Measurements from ENCODE around the gene GRM8. TPM values are rescaled to one million over a fixed set of nuclear protein-coding genes. Genes with fewer than 3 reads are reported as not detected.
"Not testable (repeated sequence)": the region's sequence is repeated elsewhere in the genome, so short reads cannot be mapped to it uniquely, and the experiment has no call there.

GRM8 gene
- total and polyA plus RNA-seq, 2 experiments from 2014 or later = 0.92 to 1.3 TPM

DNA sequence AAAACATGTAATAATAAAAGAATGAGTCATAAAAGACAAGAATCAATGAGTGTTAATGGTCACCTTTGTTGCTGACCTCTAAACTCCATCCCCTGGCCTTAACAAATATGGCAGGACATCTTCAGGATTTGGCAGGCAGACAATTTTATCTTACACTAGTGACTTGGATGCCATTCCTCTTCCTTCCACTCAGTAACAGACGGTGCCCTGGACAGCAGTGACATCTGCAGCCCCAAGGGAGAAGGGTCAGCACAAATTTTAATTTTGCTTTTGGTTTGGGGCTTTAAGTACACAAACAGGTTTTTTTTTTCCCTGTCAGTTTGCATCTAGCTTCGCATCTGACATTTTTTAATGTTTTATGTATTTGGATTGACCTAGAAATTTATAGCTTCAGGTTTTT lies 370.8 kb downstream of the GRM8 start:
- H3K27ac ChIP-seq; H3K4me3 ChIP-seq; DNase-seq (ENCODE audit: low read depth in 1 of 2, low spot score in 1 of 2); H3K27me3 ChIP-seq; H3K9me3 ChIP-seq (ENCODE audit: low read depth); H3K36me3 ChIP-seq; H3K4me1 ChIP-seq (ENCODE audit: low read depth): not testable (repeated sequence)

DNA sequence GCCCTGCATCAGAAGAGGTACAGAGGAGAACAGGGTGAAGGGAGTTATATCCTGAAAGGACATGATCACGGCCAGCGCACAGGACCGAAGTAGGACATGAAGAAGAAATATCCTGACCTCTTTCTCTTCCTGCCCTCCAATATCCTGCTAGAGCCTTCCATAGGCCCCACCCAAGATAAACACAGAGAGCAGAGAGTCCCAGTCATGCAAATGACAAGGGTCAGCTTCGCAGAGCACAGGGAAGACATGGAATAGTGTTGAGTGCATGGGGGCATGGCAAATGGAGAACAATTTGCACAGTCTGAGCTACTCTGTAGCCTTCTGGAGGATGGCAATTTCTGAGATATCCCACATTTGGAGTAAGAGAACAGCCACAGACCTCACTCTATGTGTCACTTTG lies 371.4 kb downstream of the GRM8 start:
- H3K36me3 ChIP-seq = no peaks in the 10 kb centered on the region
- H3K4me1 ChIP-seq (ENCODE audit: low read depth) = no peaks in the 10 kb centered on the region
- no peaks in the 10 kb centered on the region for H3K9me3 ChIP-seq (ENCODE audit: low read depth)
- no peak overlapping the region for H3K27ac ChIP-seq
- DNase-seq (ENCODE audit: low read depth in 1 of 2, low spot score in 1 of 2) = no peak
- TF ChIP-seq CTCF (IDR thresholded peaks at IDR 0.05; ENCODE audit: low read depth, low read length) = no peak
- no peaks in the 10 kb centered on the region for H3K27me3 ChIP-seq
- H3K4me3 ChIP-seq = no peak overlapping the region

- DNase-seq (ENCODE audit: low read depth in 1 of 2, low spot score in 1 of 2) = not testable (repeated sequence)
These were observed 376.2 kb downstream of the GRM8 start for GRCh38 chr7:126876536-126876935.

DNA sequence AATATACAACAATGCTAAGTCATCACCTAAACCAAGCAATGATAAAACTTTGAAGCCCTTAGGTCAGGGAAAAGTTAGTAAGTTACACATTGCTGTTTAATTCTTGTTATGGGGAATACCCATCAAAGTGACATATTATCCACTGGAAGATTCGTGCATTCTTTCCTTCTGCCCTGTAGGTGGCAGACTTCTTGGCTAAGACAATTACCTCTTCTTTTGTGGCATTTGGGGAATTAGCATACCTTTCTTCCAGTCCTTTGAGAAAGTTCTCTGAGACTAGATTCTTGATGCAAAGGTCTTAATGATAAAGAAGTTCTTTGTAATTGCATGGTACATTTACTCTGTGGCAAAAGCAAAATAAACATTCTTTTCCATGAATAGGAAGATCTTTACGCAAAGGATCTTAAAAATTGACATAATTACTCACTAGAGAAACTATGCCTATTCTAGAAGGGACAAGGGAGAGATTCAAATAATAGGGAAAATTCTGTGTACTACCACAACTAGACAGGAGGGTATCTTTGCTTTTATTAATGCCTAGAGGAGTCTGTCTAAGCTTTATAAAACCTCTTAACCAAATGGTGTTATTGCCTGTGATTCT lies 395.9 kb downstream of the GRM8 start:
- Histone ChIP-seq H3K4me3 (no peak overlapping the region), H3K27ac (no peak overlapping the region), H3K9me3 (ENCODE audit: low read depth) (no peaks in the 10 kb centered on the region), H3K27me3 (no peaks in the 10 kb centered on the region), H3K36me3 (no peaks in the 10 kb centered on the region), H3K4me1 (ENCODE audit: low read depth) (no peaks in the 10 kb centered on the region)
- peak; percentile 16 for TF ChIP-seq CTCF (IDR thresholded peaks at IDR 0.05; ENCODE audit: low read depth, low read length)
- DNase-seq (ENCODE audit: low read depth in 1 of 2, low spot score in 1 of 2) = peak in 1 of 2 donors; percentile 22

More at GRCh38 chr7:126876536-126876935, 376.2 kb downstream of the GRM8 start:
- not testable (repeated sequence) for H3K27ac ChIP-seq; H3K27me3 ChIP-seq; H3K9me3 ChIP-seq (ENCODE audit: low read depth); H3K4me3 ChIP-seq; H3K4me1 ChIP-seq (ENCODE audit: low read depth); H3K36me3 ChIP-seq

GRCh38 chr7:126845331-126845730 lies 407.4 kb downstream of the GRM8 start:
- H3K4me3 ChIP-seq = no peak overlapping the region
- no peaks in the 10 kb centered on the region for H3K4me1 ChIP-seq (ENCODE audit: low read depth)
- no peaks in the 10 kb centered on the region for H3K27me3 ChIP-seq
- no peaks in the 10 kb centered on the region for H3K36me3 ChIP-seq
- TF ChIP-seq CTCF (IDR thresholded peaks at IDR 0.05; ENCODE audit: low read depth, low read length) = no peak
- no peak for DNase-seq (ENCODE audit: low read depth in 1 of 2, low spot score in 1 of 2)
- H3K27ac ChIP-seq = no peak overlapping the region
- H3K9me3 ChIP-seq (ENCODE audit: low read depth) = no peaks in the 10 kb centered on the region

DNA sequence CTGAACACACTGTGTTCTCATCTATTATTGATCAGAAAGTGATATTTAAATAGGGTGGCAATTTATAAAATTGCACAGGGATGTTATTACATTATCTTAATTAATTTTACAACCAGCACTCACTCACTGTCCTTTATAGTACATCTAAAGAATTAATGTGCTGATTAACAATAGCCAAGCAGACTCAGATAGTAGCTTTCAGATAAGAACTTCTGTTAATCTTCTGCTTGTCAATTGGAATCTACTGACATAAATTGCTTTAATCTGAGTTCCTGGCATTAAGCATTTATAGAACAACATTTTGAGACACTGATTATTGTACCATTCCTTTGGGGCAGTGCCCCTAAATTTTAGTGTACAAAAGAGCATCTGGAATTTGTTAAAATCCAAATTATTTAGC lies 408.9 kb downstream of the GRM8 start:
- Histone ChIP-seq H3K9me3 (ENCODE audit: low read depth) (no peaks in the 10 kb centered on the region), H3K27me3 (no peaks in the 10 kb centered on the region), H3K27ac (no peak overlapping the region), H3K4me3 (no peak overlapping the region), H3K36me3 (no peaks in the 10 kb centered on the region), H3K4me1 (ENCODE audit: low read depth) (no peaks in the 10 kb centered on the region)
- no peak for TF ChIP-seq CTCF (IDR thresholded peaks at IDR 0.05; ENCODE audit: low read depth, low read length)
- no peak for DNase-seq (ENCODE audit: low read depth in 1 of 2, low spot score in 1 of 2)

GRCh38 chr7:126843336-126843735 lies 409.4 kb downstream of the GRM8 start:
- H3K27ac ChIP-seq = no peak overlapping the region
- H3K27me3 ChIP-seq = no peaks in the 10 kb centered on the region
- no peak overlapping the region for H3K4me3 ChIP-seq
- H3K36me3 ChIP-seq = no peaks in the 10 kb centered on the region
- H3K4me1 ChIP-seq (ENCODE audit: low read depth) = no peaks in the 10 kb centered on the region
- no peaks in the 10 kb centered on the region for H3K9me3 ChIP-seq (ENCODE audit: low read depth)
- DNase-seq (ENCODE audit: low read depth in 1 of 2, low spot score in 1 of 2) = no peak
- TF ChIP-seq CTCF (IDR thresholded peaks at IDR 0.05; ENCODE audit: low read depth, low read length) = no peak
